ENCODE measurements around the gene CPSF4.
"Not testable (repeated sequence)": the region's sequence is repeated elsewhere in the genome, so short reads cannot be mapped to it uniquely, and the experiment has no call there.

Gene CPSF4

DNA sequence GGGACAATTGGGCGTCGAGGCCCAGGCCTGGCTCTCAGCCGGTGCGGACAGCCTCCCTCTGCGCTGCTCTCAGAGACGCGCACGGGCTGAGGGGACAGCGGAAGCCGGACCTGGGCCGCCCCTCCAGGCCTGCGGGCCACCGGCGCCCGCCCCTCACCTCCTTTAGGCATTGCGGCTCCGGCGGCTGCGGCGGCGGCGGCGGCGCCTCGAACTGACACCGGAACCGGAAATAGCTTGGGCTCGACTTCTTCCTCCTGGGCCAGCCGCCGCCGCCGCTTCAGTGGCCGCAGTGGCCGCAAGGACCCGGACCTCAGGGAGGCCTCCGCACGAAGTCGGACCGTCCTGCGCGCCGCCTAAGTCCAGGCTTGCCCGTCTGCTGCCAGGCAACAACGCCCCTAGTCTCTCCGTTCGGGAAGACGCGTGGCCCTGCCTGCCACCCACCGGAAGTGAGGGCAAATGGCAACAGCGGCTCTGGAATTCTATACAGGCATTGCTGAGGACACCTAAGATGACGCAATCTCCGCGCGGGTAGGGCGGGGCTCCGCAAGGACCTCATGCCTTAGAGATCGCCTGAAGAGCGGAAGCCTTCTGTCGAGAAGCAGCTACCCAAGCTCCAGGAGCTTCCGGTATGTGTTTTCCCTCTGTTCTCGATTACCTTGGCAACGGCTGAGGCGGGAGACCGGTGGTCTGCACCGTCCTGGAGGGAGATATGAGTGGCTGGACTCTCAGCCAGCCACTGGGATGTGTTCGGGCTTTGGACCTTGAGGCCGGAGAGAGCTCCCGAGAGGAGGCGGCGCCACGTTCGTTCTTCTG is 30.2 kb upstream of the CPSF4 start, which contains the start of the genes BUD31 and PDAP1:
BUD31 (plus strand) TSS at position 591 of the 813 bp plus-strand sequence. CDS start 2,124 bp downstream, outside the sequence.
PDAP1 (minus strand) TSS at position 219 of the 813 bp plus-strand sequence; CDS start at position 170, 49 bp downstream.
- peak; percentile 94 for DNase-seq

DNA sequence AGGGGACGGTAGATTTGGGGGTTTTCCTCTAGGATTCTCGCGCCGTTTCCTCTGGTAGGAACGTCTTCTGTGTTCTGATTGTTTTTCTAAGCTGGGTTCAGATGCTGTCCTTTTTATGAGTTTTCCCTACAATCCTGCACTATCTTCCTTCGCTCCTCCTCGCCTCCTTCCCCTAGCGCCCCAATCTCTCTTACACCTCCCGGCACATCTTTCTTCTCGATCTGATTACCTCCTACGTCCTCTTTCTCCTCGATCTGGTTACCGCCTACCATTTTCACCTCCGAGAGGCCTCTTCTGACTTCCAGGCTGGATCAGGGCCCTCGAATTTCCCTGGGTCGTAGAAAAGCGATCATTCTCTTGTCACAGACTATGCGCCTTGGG is 29.6 kb upstream of the CPSF4 start:
- DNase-seq: no peak

DNA sequence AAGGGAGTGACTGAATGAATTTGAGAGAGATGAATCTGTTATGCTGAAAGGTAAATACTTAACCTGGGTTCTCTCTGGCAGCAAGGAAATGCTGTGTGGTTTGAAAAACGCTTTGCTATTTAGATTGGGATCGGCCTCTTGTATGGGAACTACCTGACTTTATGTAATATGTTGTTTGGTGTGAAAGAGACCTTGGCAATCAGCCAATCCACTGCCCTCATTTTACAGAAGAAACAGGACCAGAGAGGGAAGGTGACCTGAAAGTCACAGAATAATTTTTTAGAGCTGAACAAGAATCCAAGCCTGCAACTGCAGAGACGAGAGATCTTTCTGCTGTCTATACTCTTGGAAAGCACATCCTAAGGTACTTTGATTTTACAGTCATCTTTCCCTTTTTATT is 28.9 kb upstream of the CPSF4 start:
- DNase-seq: no peak

DNA sequence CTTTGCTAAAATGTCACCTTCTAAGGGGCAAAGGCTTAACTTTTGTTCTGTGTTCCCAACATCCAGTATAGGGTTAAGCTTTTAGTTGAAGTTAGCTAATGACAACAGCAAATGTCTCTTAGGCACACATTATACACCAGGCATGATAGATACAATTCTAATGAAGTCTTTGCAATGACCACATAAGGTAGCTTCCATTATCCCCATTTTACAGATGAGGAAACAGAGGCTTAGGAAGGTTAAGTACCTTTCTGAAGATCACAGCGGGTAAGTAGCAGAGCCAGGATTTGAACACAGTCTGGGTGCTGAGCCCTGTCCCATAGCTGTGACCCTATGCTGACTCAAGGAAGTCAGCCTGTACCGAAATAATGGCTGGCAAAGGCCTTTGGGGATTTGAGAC is 28.1 kb upstream of the CPSF4 start:
- no peak for DNase-seq

DNA sequence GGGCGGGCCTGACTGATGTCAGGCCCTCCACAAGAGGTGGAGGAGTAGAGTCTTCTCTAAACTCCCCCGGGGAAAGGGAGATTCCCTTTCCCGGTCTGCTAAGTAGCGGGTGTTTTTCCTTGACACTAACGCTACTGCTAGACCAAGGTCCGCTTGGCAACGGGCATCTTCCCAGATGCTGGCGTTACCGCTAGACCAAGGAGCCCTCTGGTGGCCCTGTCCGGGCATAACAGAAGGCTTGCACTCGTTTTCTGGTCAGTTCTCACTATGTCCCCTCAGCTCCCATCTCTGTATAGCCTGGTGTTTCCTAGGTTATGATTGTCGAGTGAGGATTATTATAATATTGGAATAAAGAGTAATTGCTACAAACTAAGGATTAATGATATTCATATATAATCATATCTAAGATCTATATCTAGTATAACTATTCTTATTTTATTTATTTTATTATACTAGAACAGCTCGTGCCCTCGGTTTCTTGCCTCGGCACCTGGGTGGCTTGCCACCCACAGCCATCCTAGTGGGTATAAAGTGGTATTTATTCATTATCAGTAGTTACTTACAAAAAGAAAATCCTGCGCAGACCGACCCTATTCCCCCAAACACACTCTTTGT is 23.1 kb upstream of the CPSF4 start:
- DNase-seq: peak; percentile 4

DNA sequence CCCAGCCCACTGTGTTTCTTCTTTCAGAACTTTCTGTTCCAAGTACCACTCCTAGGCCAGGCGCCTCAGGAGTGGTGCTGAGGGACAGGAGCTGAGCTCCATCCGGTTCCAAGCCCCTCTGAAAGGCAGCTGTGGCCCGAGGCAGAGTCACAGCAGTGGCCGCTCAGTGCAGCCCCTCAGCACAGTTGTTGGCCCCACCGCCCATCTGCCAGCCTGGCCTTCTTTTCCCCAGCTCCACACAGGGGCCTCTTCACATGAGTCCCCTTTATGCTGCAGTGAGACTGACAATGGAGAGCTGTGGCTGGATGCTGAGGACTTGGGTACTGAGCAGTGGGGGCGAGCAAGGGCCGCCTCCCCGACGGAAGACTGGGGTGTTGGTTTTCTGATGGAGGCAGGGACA is 20.5 kb upstream of the CPSF4 start:
- DNase-seq: no peak

DNA sequence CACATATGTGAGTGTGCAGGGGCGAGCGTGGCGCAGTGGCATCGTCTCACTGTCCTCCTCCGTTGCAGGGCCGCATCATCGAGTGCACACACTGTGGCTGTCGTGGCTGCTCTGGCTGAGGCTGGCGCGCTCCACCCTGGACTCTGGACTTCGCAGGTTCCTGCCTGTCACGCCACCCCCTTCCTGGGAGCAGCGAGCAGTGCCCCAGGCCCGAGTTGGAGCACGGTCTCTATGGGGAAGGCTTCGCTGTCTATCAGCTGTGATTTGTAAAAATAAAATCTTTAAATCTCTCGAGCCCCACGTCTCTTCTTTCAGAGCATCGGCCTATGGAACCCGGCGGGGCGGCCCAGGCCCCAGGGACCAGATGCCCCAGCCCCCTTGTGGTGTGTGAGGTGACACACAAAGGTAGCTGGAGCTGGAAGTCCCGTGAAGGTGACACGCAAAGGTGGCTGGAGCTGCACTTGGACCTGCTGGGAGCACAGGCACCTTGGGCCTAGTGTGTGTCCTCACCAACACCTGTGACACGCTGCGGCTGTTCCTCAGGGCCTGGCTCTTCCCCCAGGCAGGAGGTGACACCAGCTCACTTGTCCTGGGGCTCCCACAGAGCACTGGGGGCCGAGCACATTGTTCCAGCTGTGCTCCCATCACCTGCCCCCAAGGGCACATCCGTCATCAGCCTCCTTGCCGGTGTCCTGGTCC is 19.3 kb upstream of the CPSF4 start:
- no peak for DNase-seq

DNA sequence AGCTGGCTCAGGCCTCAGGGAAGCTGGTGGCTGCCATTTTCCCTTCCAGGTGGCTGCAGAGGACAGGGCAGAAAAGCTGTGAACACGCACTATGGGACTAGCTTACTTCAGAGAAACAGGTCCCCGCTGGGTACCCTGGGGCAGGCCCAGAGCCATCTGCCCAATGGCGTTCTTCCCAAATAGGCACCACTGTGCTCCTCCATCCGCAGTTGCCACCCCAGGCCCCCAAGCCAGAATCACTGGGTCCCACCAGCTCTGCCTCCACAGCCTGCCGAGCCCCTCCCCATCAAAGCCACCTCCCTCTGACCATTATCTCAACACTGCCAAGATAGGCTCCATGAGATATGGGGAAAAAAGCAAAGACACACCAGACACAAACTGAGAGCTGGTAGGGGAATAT is 18.5 kb upstream of the CPSF4 start:
- DNase-seq: no peak

DNA sequence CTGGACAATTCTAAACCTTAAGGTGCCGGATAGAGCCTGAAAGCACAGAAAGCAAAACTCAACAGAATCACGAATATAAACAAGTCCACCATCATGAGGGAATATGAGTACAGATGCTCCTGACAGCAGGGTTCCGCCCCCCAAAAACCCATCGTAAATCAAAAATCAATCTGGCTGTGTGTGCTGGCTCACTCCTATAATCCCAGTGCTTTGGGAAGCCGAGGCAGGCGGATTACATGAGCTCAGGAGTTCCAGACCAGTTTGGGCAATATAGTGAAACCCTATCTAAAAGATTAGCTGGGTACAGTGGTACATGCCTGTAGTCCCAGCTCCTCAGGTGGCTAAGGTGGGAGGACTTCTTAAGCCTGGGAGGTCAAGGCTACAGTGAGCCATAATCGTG is 17.8 kb upstream of the CPSF4 start:
- DNase-seq: no peak

DNA sequence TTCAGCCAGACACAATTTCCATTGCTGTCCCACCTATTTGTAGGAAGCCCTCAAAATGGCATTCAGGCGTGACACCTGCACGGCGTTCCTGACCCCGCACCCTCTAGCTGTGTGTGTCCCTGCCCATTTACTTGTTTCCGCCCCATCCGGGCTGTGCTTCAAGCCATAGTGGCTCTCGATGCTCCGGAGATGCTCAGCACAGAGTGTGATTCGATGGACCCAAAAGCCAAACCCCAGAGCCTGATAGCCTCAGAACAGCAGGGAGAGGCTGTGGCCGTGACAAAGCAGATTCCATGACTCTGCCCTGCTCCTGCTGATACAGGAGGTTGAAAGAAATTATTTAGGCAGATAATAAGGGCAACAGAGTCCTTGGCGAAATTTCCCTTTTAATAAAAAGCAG is 16.6 kb upstream of the CPSF4 start:
- DNase-seq: peak; percentile 76

DNA sequence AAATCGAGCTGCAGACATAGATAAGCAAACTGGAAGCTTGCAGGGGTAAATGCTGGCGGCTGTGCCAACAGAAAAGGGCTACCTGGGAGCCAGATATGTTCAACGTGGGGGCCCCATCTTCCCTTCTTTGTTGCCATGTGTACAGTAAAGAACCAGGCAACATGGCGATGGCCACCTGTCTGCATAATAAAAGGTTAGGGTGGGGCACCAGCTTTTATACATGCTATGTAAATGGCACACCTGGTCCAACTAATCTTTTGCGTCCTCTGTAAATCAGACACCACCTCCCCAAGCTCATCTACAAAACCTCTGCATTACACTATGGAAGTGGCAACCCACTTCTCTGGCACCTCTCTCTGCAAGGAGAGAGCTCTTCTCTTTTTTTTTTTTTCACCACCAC is 16.1 kb upstream of the CPSF4 start:
- DNase-seq: peak; percentile 82

DNA sequence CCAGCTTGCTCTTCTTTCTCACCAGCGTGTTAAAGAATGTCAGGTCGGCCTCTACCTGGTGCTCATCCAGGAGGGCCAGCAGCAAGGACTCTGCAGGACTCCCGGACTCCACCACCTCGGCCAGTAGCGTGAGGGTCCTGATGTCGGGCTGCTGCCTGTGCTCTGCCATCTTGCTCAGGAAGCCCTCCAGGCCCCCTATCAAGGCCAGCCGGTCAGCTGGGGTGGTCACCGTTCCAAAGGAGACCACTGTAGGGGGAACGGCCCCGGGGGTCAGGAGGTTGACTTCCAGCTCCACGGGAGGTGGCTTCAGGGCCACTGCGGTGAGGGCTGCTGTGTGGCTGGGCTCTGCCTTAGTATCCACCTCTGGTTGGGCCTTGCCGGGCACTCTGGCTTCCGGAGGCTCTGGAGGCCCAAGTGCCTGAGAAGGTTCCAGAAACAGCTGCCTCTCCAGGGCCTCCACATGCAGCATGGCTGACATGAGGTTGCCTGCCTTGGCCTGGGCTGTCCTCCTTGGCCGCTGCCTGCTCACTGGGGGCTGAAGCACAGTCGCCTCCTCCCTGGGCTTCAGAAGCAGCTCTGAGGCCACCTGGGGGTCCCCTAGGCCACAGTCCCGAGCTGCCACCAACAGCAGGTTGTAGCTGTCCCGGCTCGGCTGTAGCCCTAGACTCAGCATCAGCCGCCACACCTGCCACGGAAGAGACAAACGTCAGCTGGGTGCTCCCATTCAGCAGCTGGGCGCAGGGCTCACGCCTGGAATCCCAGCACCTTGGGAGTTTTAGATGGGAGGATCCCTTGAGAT is 13.6 kb upstream of the CPSF4 start:
- no peak for DNase-seq

DNA sequence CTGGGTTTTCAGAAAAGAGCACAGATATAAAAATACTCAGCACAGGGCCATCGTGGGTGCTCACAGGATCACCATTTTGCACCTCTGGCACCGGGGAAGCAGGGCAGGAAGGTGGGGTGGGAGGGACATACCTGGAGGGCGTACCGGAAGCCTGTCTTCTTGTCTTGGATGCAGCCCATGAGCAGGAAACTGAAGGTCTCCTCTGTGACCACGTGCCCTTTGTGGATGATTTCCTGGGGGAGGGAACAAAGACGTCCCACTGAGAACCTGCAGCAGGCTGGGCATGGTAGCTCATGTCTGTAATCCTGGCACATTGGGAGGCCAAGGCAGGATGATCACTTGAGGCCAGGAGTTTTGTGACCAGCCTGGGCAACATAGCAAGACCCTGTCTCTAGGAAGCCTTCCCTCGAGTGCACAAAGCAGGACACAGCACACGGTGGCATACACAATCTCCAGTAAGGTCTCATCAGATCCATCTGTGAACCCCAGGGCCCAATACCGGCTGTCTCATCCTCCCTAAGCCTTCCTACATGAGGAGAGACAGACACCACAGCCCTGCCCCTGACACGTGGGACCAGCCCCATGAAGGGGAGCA is 9.7 kb upstream of the CPSF4 start:
- no peak for DNase-seq

DNA sequence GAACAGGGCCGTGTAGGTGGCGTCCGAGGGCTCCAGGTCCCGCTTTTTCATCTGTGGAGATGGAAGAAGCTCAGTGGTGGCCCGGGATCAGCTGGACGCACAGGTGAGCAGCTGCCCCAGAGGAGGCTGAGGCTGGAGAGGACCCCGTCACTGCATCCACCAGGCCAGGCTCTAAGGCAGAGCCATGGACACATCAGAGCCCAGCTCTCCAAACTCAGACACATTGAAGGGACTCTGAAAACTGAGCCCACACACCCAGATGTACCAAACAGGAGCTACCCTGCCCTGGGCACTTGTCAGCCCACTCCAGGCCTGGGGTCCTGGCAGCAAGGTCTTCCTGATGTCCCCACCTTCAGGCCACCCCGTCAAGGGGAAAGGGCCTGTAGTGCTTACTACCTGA is 9.0 kb upstream of the CPSF4 start:
- no peak for DNase-seq

DNA sequence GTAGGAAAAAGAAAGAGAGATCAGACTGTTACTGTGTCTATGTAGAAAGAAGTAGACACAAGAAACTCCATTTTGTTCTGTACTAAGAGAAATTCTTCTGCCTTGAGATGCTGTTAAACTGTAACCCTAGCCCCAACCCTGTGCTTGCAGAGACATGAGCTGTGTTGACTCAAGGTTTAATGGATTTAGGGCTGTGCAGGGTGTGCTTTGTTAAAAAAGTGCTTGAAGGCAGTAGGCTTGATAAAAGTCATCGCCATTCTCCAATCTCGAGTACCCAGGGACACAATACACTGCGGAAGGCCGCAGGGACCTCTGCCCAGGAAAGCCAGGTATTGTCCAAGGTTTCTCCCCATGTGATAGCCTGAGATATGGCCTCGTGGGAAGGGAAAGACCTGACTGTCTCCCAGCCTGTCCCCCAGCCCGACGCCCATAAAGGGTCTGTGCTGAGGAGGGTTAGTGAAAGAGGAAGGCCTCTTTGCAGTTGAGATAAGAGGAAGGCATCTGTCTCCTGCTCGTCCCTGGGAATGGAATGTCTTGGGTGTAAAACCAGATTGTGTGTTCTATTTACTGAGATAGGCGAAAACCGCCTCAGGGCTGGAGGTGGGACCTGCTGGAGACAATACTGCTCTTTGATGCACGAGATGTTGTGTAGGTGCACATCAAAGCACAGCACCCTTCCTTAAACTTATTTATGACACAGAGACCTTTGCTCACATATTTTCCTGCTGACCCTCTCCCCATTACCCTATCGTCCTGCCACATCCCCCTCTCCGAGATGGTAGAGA is 6.8 kb upstream of the CPSF4 start:
- not testable (repeated sequence) for DNase-seq

DNA sequence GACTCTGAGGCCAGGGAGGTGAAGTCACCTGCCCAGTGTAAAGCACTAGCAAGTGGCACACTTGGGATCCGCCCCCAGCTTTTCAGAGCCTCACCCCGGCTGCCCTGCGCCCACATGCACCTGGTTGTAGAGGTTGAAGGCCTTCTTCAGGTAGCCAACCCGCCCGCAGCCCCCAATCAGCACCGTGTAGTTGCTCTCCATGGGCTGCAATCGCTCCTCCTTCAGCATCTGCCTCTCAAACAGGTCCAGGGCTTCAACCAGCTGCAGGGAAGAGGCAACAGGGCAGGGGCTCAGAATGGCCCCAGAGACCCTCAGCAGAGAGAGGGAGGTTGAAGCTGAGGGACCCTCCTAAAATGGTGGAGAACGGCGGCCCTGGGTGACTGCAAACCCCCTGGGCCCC is 5.6 kb upstream of the CPSF4 start:
- no peak for DNase-seq

DNA sequence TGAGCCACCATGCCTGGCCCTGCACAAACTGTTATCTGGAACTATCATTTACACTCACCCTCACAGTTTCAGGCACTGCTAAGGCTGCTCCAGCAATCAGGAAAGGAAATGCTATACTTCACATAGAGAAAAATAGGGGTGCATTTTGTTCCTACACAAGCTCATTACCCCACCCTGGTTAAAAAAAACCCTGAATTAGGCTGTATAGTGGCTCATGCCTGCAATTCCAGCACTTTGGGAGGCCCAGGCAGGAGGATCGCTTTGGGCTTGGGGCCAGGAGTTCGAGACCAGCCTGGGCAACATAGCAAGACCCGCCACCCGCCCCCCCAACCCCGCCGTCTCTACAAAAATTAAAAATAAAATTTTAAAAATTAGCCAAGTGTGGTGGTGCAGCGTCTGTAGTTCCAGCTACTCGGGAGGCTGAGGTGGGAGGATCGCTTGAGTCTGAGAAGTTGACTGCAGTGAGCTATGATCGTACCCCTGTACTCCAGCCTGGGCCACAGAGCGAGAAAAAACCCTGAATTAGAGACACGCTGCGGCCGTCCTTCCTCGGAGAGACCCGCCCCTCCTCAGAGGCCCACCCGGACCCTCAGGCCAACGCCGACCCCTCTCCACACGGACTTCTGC is 684 bp upstream of the CPSF4 start:
- DNase-seq: no peak

DNA sequence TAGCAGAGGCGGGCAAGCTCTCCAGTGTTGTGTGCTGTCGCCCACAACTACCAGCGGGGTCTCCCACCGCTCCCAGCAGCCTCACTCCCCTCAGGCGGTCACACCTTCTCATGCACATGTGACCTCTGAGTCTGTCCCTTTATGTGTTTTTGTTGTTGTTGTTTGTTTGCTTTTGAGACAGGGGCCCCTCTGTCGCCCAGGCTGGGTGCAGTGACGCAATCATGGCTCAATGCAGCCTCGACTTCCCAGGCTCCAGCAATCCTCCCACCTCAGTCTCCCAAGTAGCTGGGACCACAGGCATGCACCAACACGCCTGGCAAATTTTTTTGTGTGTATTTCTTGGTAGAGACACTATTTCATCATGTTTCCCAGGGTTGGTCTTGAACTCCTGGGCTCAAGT is 1.5 kb downstream of the CPSF4 start:
- DNase-seq: no peak

DNA sequence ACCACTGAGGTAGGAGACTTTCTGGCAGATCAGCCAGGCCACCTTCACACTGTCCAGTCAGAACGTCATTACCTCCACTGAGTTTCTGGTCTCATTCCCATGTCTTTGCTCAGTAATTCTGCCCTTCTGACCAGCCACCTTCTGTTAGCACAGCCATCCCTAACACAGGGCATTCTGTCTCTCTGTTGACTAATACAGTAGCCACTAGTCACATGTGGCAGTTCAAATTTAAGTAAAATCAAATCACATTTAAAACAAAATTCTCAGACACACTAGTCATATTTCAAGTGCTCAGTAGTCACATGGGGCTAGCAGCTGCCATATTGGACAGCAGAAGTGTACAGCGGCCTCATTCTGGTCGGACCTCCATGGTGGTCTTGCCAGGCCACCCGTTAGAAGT is 7.4 kb downstream of the CPSF4 start:
- DNase-seq: no peak

DNA sequence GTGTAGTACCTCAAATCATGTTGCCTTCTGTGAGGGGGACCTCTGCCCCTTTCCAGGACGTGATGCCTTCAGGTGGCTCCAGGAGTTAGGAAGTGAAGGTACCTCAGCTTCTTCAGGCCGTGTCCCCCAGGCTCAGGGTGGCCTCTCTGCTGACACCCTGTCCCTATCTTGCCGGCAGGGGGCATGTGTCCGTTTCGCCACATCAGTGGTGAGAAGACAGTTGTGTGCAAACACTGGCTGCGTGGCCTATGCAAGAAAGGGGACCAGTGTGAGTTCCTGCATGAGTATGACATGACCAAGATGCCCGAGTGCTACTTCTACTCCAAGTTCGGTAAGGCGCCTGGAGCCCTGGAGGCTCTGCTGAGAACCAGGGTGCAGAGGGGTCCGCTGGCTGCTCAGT is 9.2 kb downstream of the CPSF4 start:
- DNase-seq: no peak

DNA sequence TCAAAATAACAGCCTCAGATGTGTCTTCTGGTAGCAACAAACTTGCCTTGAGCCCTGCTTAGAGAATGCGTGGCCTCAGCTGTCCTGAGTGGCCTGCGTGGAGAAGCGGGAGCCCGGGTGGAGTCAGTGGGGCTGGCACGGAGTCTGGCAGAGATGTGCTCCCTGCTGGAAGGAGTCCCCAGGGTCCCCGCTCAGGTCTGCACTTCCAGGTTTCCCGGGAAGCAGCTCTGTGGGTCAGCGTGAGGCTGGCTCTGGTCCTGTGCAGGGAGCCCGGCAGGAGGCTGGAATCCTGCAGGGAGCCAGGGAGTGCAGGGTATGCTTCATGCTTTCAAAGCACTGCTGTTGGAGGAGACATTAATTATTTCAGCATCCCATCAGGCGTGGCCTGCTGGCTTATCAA is 10.1 kb downstream of the CPSF4 start:
- no peak for DNase-seq
